Measurements from ENCODE around the gene RASAL3.

DNA sequence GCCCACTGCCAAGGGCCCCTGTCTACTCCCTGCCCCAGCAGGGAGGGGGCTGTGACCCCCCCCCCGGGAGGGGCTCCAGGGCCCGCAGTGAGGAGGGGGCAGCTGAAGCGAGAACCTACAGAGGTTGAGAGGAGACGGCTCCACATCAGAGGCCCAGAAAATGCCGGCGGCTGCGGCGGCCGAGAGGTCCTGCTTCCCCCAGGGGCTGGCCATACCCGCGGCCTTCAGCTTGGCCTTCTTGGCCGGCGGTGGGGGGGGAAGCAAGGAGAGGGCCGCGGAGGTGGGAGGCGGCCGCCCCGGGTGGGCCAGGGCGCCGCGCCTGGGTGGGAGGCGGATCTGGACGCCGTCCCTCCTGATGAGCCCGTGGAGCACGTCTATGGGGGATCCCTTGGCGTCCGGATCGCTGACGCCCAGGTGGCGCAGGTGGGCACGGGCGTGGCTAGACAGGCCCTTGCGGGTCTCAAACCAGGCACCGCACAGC, 36.3 kb downstream of the RASAL3 start:
- TF ChIP-seq CTCF (IDR thresholded peaks at IDR 0.05) (no peak), POLR2AphosphoS5 (IDR thresholded peaks at IDR 0.05) (no peak)
